IMR-90 (cell line): ENCODE results near the gene SYT8. TPM values are rescaled to one million over a fixed set of nuclear protein-coding genes. Genes with fewer than 3 reads are reported as not detected.

ENCODE experiments used
- ATAC-seq: fragments of 200-7000 bp; cut with Tn5 transposase; 2 replicates; pipeline ENCODE4 v1.9.1; 2020; ENCODE audit warnings: low read depth, mild to moderate bottlenecking, moderate library complexity
- BruUV-seq: library from RNA; stranded (reverse); fragments of 400-500 nt; replicated peaks from 2 replicates; lab custom pipeline; 2021; lab: Mats Ljungman, UMichigan
- CTCF ChIA-PET: fragments of 300-600 bp; formaldehyde crosslinking; extraction: SDS; loops from one replicate; lab custom pipeline; 2021; ENCODE audit warnings: antibody characterized with exemption; lab: Yijun Ruan, JAX
- POLR2A ChIA-PET: fragments of 300-600 bp; sonication (Branson Sonifier 250); formaldehyde crosslinking; loops from one replicate; lab custom pipeline; 2022; ENCODE audit warnings: antibody characterized with exemption; ENCODE audit not compliant: unreplicated experiment; lab: Charles Lee
- DNase-seq: peaks from one replicate; pipeline ENCODE4 v3.0.0; 2013
- H2AFZ ChIP-seq: replicated peaks from 2 replicates; pipeline ENCODE3; 2013; ENCODE audit warnings: low read length, mild to moderate bottlenecking; ENCODE audit not compliant: poor library complexity
- H2AK5ac ChIP-seq: 2 replicates; pipeline ENCODE4 v1.6.1; 2013; ENCODE audit warnings: low read depth, low read length, inconsistent platforms
- H2AK9ac ChIP-seq: replicated peaks from 2 replicates; pipeline ENCODE3; 2013; ENCODE audit warnings: mild to moderate bottlenecking, low read depth, low read length, moderate library complexity; ENCODE audit not compliant: poor library complexity
- H2BK120ac ChIP-seq: 2 replicates; pipeline ENCODE4 v1.6.1; 2013; ENCODE audit warnings: low read depth, low read length, inconsistent platforms
- H2BK15ac ChIP-seq: 3 replicates; pipeline ENCODE4 v1.6.1; 2013; ENCODE audit warnings: low read depth, low read length, inconsistent platforms
- H2BK20ac ChIP-seq: 2 replicates; pipeline ENCODE4 v1.6.1; 2013; ENCODE audit warnings: low read depth, mild to moderate bottlenecking, inconsistent platforms, low read length, moderate library complexity
- H2BK5ac ChIP-seq: 2 replicates; pipeline ENCODE4 v1.6.1; 2013; ENCODE audit warnings: mild to moderate bottlenecking, low read depth, low read length, inconsistent platforms; ENCODE audit not compliant: poor library complexity, severe bottlenecking
- H3K14ac ChIP-seq: replicated peaks from 2 replicates; pipeline ENCODE4 v1.6.1; 2013; ENCODE audit warnings: low read depth, low read length, inconsistent platforms
- H3K18ac ChIP-seq: 2 replicates; pipeline ENCODE4 v1.6.1; 2013; ENCODE audit warnings: low read depth, low read length, control low read depth
- H3K23ac ChIP-seq: 2 replicates; pipeline ENCODE4 v1.6.1; 2013; ENCODE audit warnings: low read depth, low read length, inconsistent platforms
- H3K27ac ChIP-seq: 2 replicates; pipeline ENCODE4 v1.5.1; 2013; ENCODE audit warnings: mild to moderate bottlenecking, control low read depth, low read length; ENCODE audit not compliant: insufficient read depth
- H3K27me3 ChIP-seq: 2 replicates; pipeline ENCODE4 v1.6.1; 2013; ENCODE audit warnings: low read length; ENCODE audit not compliant: control insufficient read depth, insufficient read depth
- H3K36me3 ChIP-seq: 2 replicates; pipeline ENCODE4 v1.6.1; 2013; ENCODE audit warnings: low read length, mixed read lengths; ENCODE audit not compliant: control insufficient read depth, insufficient read depth
- H3K4ac ChIP-seq: 2 replicates; pipeline ENCODE4 v1.6.1; 2013; ENCODE audit warnings: low read depth, low read length, inconsistent platforms
- H3K4me1 ChIP-seq: 2 replicates; pipeline ENCODE4 v1.6.1; 2013; ENCODE audit warnings: low read length, mixed read lengths; ENCODE audit not compliant: control insufficient read depth, insufficient read depth
- H3K4me2 ChIP-seq: 2 replicates; pipeline ENCODE4 v1.6.1; 2013; ENCODE audit warnings: low read depth, mild to moderate bottlenecking, control low read depth, low read length, moderate library complexity
- H3K4me3 ChIP-seq: 2 replicates; pipeline ENCODE4 v1.5.1; 2013; ENCODE audit warnings: low read depth, mild to moderate bottlenecking, control low read depth, low read length, moderate library complexity; ENCODE audit not compliant: insufficient read depth
- H3K56ac ChIP-seq: 2 replicates; pipeline ENCODE4 v1.6.1; 2013; ENCODE audit warnings: low read length, inconsistent platforms; ENCODE audit not compliant: insufficient read depth; ENCODE audit errors: extremely low read depth
- H3K79me1 ChIP-seq, 2 experiments: 2 replicates each; pipeline ENCODE4 v1.6.1; 2013; ENCODE audit warnings: low read length in 2 of 2, inconsistent platforms in 1 of 2, low read depth in 1 of 2
- H3K9ac ChIP-seq: 2 replicates; pipeline ENCODE4 v1.6.1; 2013; ENCODE audit warnings: low read depth, low read length, control low read depth
- H3K9me1 ChIP-seq: 2 replicates; pipeline ENCODE4 v1.6.1; 2013; ENCODE audit warnings: low read length, inconsistent platforms; ENCODE audit not compliant: insufficient read depth
- H3K9me3 ChIP-seq: 2 replicates; pipeline ENCODE4 v1.6.1; 2013; ENCODE audit warnings: low read length; ENCODE audit not compliant: control insufficient read depth, insufficient read depth
- H4K20me1 ChIP-seq: 2 replicates; pipeline ENCODE4 v1.6.1; 2013; ENCODE audit warnings: low read length, inconsistent platforms; ENCODE audit not compliant: insufficient read depth
- H4K5ac ChIP-seq: 2 replicates; pipeline ENCODE4 v1.6.1; 2013; ENCODE audit warnings: mild to moderate bottlenecking, low read depth, low read length, control low read depth
- H4K8ac ChIP-seq, 2 experiments: 2 replicates each; pipeline ENCODE4 v1.6.1; 2013; ENCODE audit warnings: low read depth in 2 of 2, low read length in 2 of 2, control low read depth in 1 of 2, inconsistent platforms in 1 of 2
- H4K91ac ChIP-seq: 2 replicates; pipeline ENCODE4 v1.6.1; 2013; ENCODE audit warnings: low read depth, low read length, inconsistent platforms; ENCODE audit not compliant: insufficient read depth
- CHD1 ChIP-seq: IDR thresholded peaks from 2 replicates; pipeline ENCODE4 v1.6.1; 2012; ENCODE audit warnings: low read depth, low read length, improper control_type of control experiment
- MAZ ChIP-seq: IDR thresholded peaks from 2 replicates; pipeline ENCODE4 v1.6.1; 2012; ENCODE audit warnings: low read depth, mild to moderate bottlenecking, low read length, improper control_type of control experiment, moderate library complexity, borderline replicate concordance
- RAD21 ChIP-seq: IDR thresholded peaks from 2 replicates; pipeline ENCODE4 v1.6.1; 2012; ENCODE audit warnings: low read length, improper control_type of control experiment
- WGBS, 2 experiments: methylation state at CpG; one replicate each; pipeline versions ENCODE4 v1.1.5 to v1.1.7; 2013; ENCODE audit warnings: missing lambda C conversion rate in 2 of 2; ENCODE audit not compliant: insufficient read length in 1 of 2; ENCODE audit errors: extremely low coverage in 2 of 2; 5-methylcytosine and 5-hydroxymethylcytosine counted together
- dilution Hi-C: fragments of 300-500 bp; cut with HindIII; formaldehyde crosslinking; loops from one replicate; pipeline ENCODE4 v1.14.3; 2018; ENCODE audit warnings: low sequenced_read_pairs; ENCODE audit not compliant: unreplicated experiment
- in situ Hi-C: fragments of 300-500 bp; cut with MboI; formaldehyde crosslinking; loops from 3 replicates; pipeline ENCODE4 v1.14.3; 2019; ENCODE audit warnings: low sequenced_read_pairs, inconsistent platforms, mixed read lengths
- intact Hi-C: fragments of 100-400 bp; cut with micrococcal nuclease; formaldehyde crosslinking; loops from 2 replicates; pipeline ENCODE4 v1.10.0; 2022
- polyA plus RNA-seq, 3 experiments: library from polyadenylated mRNA; depleted of rRNA; stranded (reverse); fragments of >200 nt; gene quantifications; 2 replicates each; pipeline ENCODE4 v1.2.3, GENCODE V29; 2012; ENCODE audit warnings: low replicate concordance in 1 of 3
- total RNA-seq: library from RNA; depleted of rRNA; stranded (reverse); fragments of >200 nt; gene quantifications from 2 replicates; pipeline ENCODE4 v1.2.3, GENCODE V29; 2012
- TF ChIP-seq, protein P1 (sequence below): fragments of 150-350 bp; IDR thresholded peaks from 2 replicates; pipeline ENCODE4 v1.6.1; 2016; ENCODE audit warnings: low read depth, mild to moderate bottlenecking, low read length, moderate library complexity, borderline replicate concordance

Gene SYT8
- total and polyA plus RNA-seq, 2 of the 4 experiments (the other 2 are of a cell fraction) = not detected

DNA sequence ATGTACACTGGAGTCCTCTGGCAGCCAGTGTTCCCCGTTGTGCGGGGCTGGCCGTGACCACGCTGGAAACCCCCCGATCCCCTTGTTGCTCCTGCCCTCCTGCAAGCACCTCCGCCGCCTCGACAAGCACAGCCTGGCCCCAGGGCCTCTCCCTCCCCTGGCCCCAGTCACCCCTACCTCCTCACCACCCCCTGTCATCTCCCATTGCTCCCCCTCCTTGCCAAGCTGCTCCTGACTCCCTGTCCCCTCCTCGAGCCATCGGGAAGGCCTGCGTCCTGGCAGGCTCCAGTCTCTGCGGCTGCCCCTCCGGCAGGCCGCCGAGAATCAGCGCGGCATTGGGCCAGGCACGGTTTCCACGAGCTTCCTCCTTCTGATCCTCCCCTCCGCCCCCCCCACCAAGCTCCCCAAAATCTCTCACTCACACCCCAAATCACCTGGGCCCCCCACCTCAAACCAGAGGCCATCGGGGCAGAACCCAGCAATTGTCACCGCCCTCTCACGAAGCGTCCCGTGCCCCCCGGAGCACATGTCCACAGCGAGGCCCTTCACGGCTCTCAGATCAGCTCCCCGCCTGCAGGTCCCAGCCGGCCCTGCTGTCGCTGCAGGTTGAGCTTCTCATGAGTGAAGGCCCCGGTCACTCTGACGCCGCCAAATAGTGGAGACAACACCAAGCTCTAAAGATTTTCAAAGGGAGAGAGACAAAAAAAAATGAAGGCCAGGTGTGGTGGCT, 12.4 kb downstream of the SYT8 start:
- no peak overlapping the region for H2BK5ac ChIP-seq
- H3K4me2 ChIP-seq = no peak overlapping the region
- ChIA-PET POLR2A (no interaction called here), CTCF (no interaction called here)
- H3K27me3 ChIP-seq = peaks cover 56% of the 10 kb centered on the region
- H3K23ac ChIP-seq = no peak overlapping the region
- no peak overlapping the region for H4K5ac ChIP-seq
- H2BK120ac ChIP-seq = no peak overlapping the region
- no peak overlapping the region for H2BK15ac ChIP-seq
- H3K14ac ChIP-seq = no peak overlapping the region
- no peaks in the 10 kb centered on the region for H3K79me1 ChIP-seq
- no peak overlapping the region for H3K4me3 ChIP-seq
- in situ Hi-C loops = no loop called here
- dilution Hi-C loops = no loop called here
- WGBS, 2 experiments = 75% methylated on average over 10 of the region's 34 CpGs; no CpG with 5 or more reads in 1 of the 2 experiments
- no peak overlapping the region for H4K91ac ChIP-seq
- no peak overlapping the region for H2AFZ ChIP-seq
- H4K8ac ChIP-seq = no peak overlapping the region
- no peak for ATAC-seq
- H2AK5ac ChIP-seq = no peak overlapping the region
- no peak overlapping the region for H2AK9ac ChIP-seq
- no peaks in the 10 kb centered on the region for H3K4me1 ChIP-seq
- H3K36me3 ChIP-seq = no peaks in the 10 kb centered on the region
- intact Hi-C loops = no loop called here
- H3K56ac ChIP-seq = no peak overlapping the region
- H3K27ac ChIP-seq = no peak overlapping the region
- H3K9me1 ChIP-seq = no peaks in the 10 kb centered on the region
- no peak for DNase-seq
- no peak overlapping the region for H2BK20ac ChIP-seq
- no peak for TF ChIP-seq MAZ
- TF ChIP-seq CHD1 = no peak
- no peak for TF ChIP-seq RAD21
- TF ChIP-seq, protein P1, sequence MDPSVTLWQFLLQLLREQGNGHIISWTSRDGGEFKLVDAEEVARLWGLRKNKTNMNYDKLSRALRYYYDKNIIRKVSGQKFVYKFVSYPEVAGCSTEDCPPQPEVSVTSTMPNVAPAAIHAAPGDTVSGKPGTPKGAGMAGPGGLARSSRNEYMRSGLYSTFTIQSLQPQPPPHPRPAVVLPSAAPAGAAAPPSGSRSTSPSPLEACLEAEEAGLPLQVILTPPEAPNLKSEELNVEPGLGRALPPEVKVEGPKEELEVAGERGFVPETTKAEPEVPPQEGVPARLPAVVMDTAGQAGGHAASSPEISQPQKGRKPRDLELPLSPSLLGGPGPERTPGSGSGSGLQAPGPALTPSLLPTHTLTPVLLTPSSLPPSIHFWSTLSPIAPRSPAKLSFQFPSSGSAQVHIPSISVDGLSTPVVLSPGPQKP = no peak
- H3K18ac ChIP-seq = no peak overlapping the region
- H3K9me3 ChIP-seq = no peaks in the 10 kb centered on the region
- no peak overlapping the region for H3K4ac ChIP-seq
- BruUV-seq = no TSS peak
- no peak overlapping the region for H3K9ac ChIP-seq
- no peaks in the 10 kb centered on the region for H4K20me1 ChIP-seq
